H9 (cell line): ENCODE data around the gene ARHGEF1. TPM values are rescaled to one million over a fixed set of nuclear protein-coding genes. Genes with fewer than 3 reads are reported as not detected.

Experiments used
- DNase-seq: peaks from one replicate; pipeline ENCODE4 v3.0.0-alpha.2; 2017
- H2AFZ ChIP-seq: one replicate; pipeline ENCODE4 v1.6.1; 2013; ENCODE audit warnings: mild to moderate bottlenecking, low read length, control low read depth, moderate library complexity
- H2AK5ac ChIP-seq: 2 replicates; pipeline ENCODE4 v1.6.1; 2013; ENCODE audit warnings: low read length, control low read depth, mixed read lengths; ENCODE audit not compliant: insufficient read length
- H2BK120ac ChIP-seq: one replicate; pipeline ENCODE4 v1.6.1; 2013; ENCODE audit warnings: low read depth, mild to moderate bottlenecking, low read length, control low read depth, inconsistent platforms; ENCODE audit not compliant: poor library complexity, severe bottlenecking
- H2BK12ac ChIP-seq: 2 replicates; pipeline ENCODE4 v1.6.1; 2013; ENCODE audit warnings: low read length, control low read depth, mixed read lengths, low read depth; ENCODE audit not compliant: insufficient read length
- H2BK15ac ChIP-seq: 2 replicates; pipeline ENCODE4 v1.6.1; 2013; ENCODE audit warnings: low read depth, low read length, control low read depth
- H2BK20ac ChIP-seq: one replicate; pipeline ENCODE4 v1.6.1; 2013; ENCODE audit warnings: low read depth, mild to moderate bottlenecking, low read length, control low read depth, inconsistent platforms; ENCODE audit not compliant: poor library complexity, severe bottlenecking
- H2BK5ac ChIP-seq: 2 replicates; pipeline ENCODE4 v1.6.1; 2013; ENCODE audit warnings: low read length, control low read depth, mixed read lengths; ENCODE audit not compliant: insufficient read length
- H3K14ac ChIP-seq: 2 replicates; pipeline ENCODE4 v1.6.1; 2013; ENCODE audit warnings: low read length, control low read depth; ENCODE audit not compliant: insufficient read depth
- H3K18ac ChIP-seq: 2 replicates; pipeline ENCODE4 v1.6.1; 2013; ENCODE audit warnings: low read depth, mild to moderate bottlenecking, mixed read lengths, low read length, control low read depth; ENCODE audit not compliant: insufficient read length
- H3K23ac ChIP-seq: 2 replicates; pipeline ENCODE4 v1.6.1; 2013; ENCODE audit warnings: low read length, control low read depth, mixed read lengths, low read depth; ENCODE audit not compliant: insufficient read length
- H3K23me2 ChIP-seq: 2 replicates; pipeline ENCODE4 v1.6.1; 2013; ENCODE audit warnings: low read depth, mild to moderate bottlenecking, mixed read lengths, low read length, control low read depth; ENCODE audit not compliant: insufficient read length, poor library complexity, severe bottlenecking
- H3K27ac ChIP-seq: 2 replicates; pipeline ENCODE4 v1.5.1; 2013; ENCODE audit warnings: low read length, control low read depth, mixed read lengths, low read depth; ENCODE audit not compliant: insufficient read length
- H3K27me3 ChIP-seq: 2 replicates; pipeline ENCODE4 v1.6.1; 2013; ENCODE audit warnings: low read length, control low read depth, inconsistent platforms; ENCODE audit not compliant: insufficient read depth
- H3K4ac ChIP-seq: 2 replicates; pipeline ENCODE4 v1.6.1; 2013; ENCODE audit warnings: low read depth, mild to moderate bottlenecking, control low read depth, inconsistent platforms, low read length, moderate library complexity
- H3K4me1 ChIP-seq: 2 replicates; pipeline ENCODE4 v1.6.1; 2013; ENCODE audit warnings: low read length, control low read depth, inconsistent platforms; ENCODE audit not compliant: insufficient read depth
- H3K4me2 ChIP-seq: 2 replicates; pipeline ENCODE4 v1.6.1; 2013; ENCODE audit warnings: low read length, control low read depth, mixed read lengths; ENCODE audit not compliant: insufficient read length, insufficient read depth
- H3K56ac ChIP-seq: 2 replicates; pipeline ENCODE4 v1.6.1; 2013; ENCODE audit warnings: low read depth, mild to moderate bottlenecking, mixed read lengths, low read length, control low read depth; ENCODE audit not compliant: insufficient read length
- H3K79me1 ChIP-seq: 2 replicates; pipeline ENCODE4 v1.6.1; 2013; ENCODE audit warnings: low read depth, mild to moderate bottlenecking, moderate library complexity, low read length, control low read depth, inconsistent platforms; ENCODE audit not compliant: insufficient read depth, poor library complexity, severe bottlenecking
- H3K79me2 ChIP-seq: 2 replicates; pipeline ENCODE4 v1.6.1; 2013; ENCODE audit warnings: low read length, control low read depth, inconsistent platforms; ENCODE audit not compliant: insufficient read depth
- H3K9ac ChIP-seq: 2 replicates; pipeline ENCODE4 v1.6.1; 2013; ENCODE audit warnings: low read length, control low read depth, mixed read lengths; ENCODE audit not compliant: insufficient read length; ENCODE audit errors: extremely low read depth
- H3K9me3 ChIP-seq: one replicate; pipeline ENCODE4 v1.6.1; 2013; ENCODE audit warnings: low read depth, low read length, inconsistent platforms; ENCODE audit not compliant: control insufficient read depth
- H3T11ph ChIP-seq: one replicate; pipeline ENCODE4 v1.6.1; 2013; ENCODE audit warnings: mild to moderate bottlenecking, low read length, control low read depth, inconsistent platforms
- H4K20me1 ChIP-seq: one replicate; pipeline ENCODE4 v1.6.1; 2013; ENCODE audit not compliant: control insufficient read depth, insufficient read length, insufficient read depth
- H4K5ac ChIP-seq: 2 replicates; pipeline ENCODE4 v1.6.1; 2013; ENCODE audit warnings: low read depth, mild to moderate bottlenecking, mixed read lengths, low read length, control low read depth; ENCODE audit not compliant: insufficient read length
- H4K8ac ChIP-seq: replicated peaks from 2 replicates; pipeline ENCODE4 v1.6.1; 2013; ENCODE audit warnings: low read length, control low read depth, mixed read lengths, low read depth; ENCODE audit not compliant: insufficient read length
- H4K91ac ChIP-seq: 2 replicates; pipeline ENCODE4 v1.6.1; 2013; ENCODE audit warnings: low read depth, mild to moderate bottlenecking, moderate library complexity, mixed read lengths, low read length, control low read depth; ENCODE audit not compliant: insufficient read length
- H3K27ac Mint-ChIP-seq, 3 experiments: 2 replicates in 2 of 3; 3 replicates in 1 of 3; pipeline ENCODE4 v1.8.0; 2020 to 2021; ENCODE audit warnings: mixed read lengths in 3 of 3, mild to moderate bottlenecking in 1 of 3, moderate library complexity in 1 of 3
- H3K27me3 Mint-ChIP-seq: 2 replicates; pipeline ENCODE4 v1.8.0; 2021; ENCODE audit warnings: low read depth, mild to moderate bottlenecking, moderate library complexity, mixed read lengths
- H3K36me3 Mint-ChIP-seq, 3 experiments: 2 replicates in 2 of 3; 3 replicates in 1 of 3; pipeline ENCODE4 v1.8.0; 2020 to 2021; ENCODE audit warnings: low read depth in 3 of 3, mixed read lengths in 3 of 3; ENCODE audit not compliant: insufficient read depth in 1 of 3
- H3K4me1 Mint-ChIP-seq, 2 experiments: 2 replicates each; pipeline ENCODE4 v1.8.0; 2020; ENCODE audit warnings: mixed read lengths in 2 of 2
- H3K4me3 Mint-ChIP-seq, 2 experiments: 2 replicates in 1 of 2; 3 replicates in 1 of 2; pipeline ENCODE4 v1.8.0; 2020 to 2021; ENCODE audit warnings: mild to moderate bottlenecking in 2 of 2, mixed read lengths in 2 of 2, moderate library complexity in 1 of 2
- H3K9me3 Mint-ChIP-seq, 2 experiments: 2 replicates in 1 of 2; 3 replicates in 1 of 2; pipeline ENCODE4 v1.8.0; 2020; ENCODE audit warnings: mild to moderate bottlenecking in 2 of 2, mixed read lengths in 2 of 2, moderate library complexity in 1 of 2
- CTCF ChIP-seq: fragments of 200-600 bp; sonication (generic); conservative IDR thresholded peaks from 3 replicates; pipeline ENCODE4 v1.8.0; 2021; ENCODE audit warnings: antibody characterized with exemption, mild to moderate bottlenecking
- WGBS: extraction: QIAGEN DNeasy Blood & Tissue Kit; methylation state at CpG from one replicate; pipeline ENCODE4 v1.1.7; 2013; ENCODE audit warnings: missing lambda C conversion rate, low lambda C conversion rate, mixed read lengths; ENCODE audit not compliant: insufficient read length; ENCODE audit errors: extremely low coverage; 5-methylcytosine and 5-hydroxymethylcytosine counted together
- total RNA-seq: library from RNA; stranded (reverse); gene quantifications from 2 replicates; pipeline ENCODE4 v1.2.1, GENCODE V29; 2021

The ARHGEF1 gene
- total RNA-seq, 1 experiment from 2014 or later, result 50.3 TPM

- H3K27ac Mint-ChIP-seq, result no peak overlapping the region
- Histone ChIP-seq H2AK5ac (no peak overlapping the region), H3K79me1 (no peaks in the 10 kb centered on the region), H4K91ac (no peak overlapping the region), H4K5ac (no peak overlapping the region), H2BK20ac (no peak overlapping the region), H2BK15ac (no peak overlapping the region), H2BK120ac (no peak overlapping the region), H3K9me3 (no peaks in the 10 kb centered on the region), H3K23ac (no peak overlapping the region), H2AFZ (no peak overlapping the region), H3K4ac (no peak overlapping the region), H2BK5ac (no peak overlapping the region), H3K4me2 (no peak overlapping the region), H3K27me3 (peaks cover 2% of the 10 kb centered on the region; the same call in 1 of the 2 replicates), H3K9ac (no peak overlapping the region), H2BK12ac (no peak overlapping the region), H3K18ac (no peak overlapping the region), H3K56ac (no peak overlapping the region), H3K79me2 (no peaks in the 10 kb centered on the region), H3K14ac (no peak overlapping the region), H3K4me1 (no peaks in the 10 kb centered on the region), H3K27ac (no peak overlapping the region), H4K8ac (no peak overlapping the region), H3T11ph (no peak overlapping the region), H4K20me1 (no peaks in the 10 kb centered on the region), H3K23me2 (peaks cover 4% of the 10 kb centered on the region)
- TF ChIP-seq CTCF, result no peak
- H3K9me3 Mint-ChIP-seq, result peaks cover 0 to 3% of the 10 kb centered on the region in 2 experiments; a peak in 2 of 5 replicates
- H3K4me1 Mint-ChIP-seq, result 0 out of 4 replicates have a peak, but pooled peaks cover 0 to 3% of the 10 kb centered on the region in 2 experiments
- H3K27me3 Mint-ChIP-seq, result peaks cover 63% of the 10 kb centered on the region
- WGBS, result no CpG with 5 or more reads among the region's 2 CpGs
- no peak for DNase-seq
- no peak overlapping the region for H3K4me3 Mint-ChIP-seq
- no peaks in the 10 kb centered on the region; a peak in 1 of 7 replicates for H3K36me3 Mint-ChIP-seq
These were observed 61.4 kb downstream of the ARHGEF1 start for GRCh38 chr19:41944336-41944735.
